Measurements from ENCODE around the gene GALP. TPM values are rescaled to one million over a fixed set of nuclear protein-coding genes. Genes with fewer than 3 reads are reported as not detected.
"Not testable (repeated sequence)": the region's sequence is repeated elsewhere in the genome, so short reads cannot be mapped to it uniquely, and the experiment has no call there.

Gene GALP
- total RNA-seq, 2 experiments from 2014 or later = not detected

GRCh38 chr19:56217039-56217949 lies 41.5 kb downstream of the GALP start:
- Mint-ChIP-seq H3K36me3 (ENCODE audit: low read depth) (no peaks in the 10 kb centered on the region), H3K4me3 (no peak overlapping the region), H3K4me1 (peaks cover 5% of the 10 kb centered on the region), H3K27me3 (peaks cover 5% of the 10 kb centered on the region), H3K27ac (no peak overlapping the region), H3K9me3 (no peaks in the 10 kb centered on the region)
- CTCF ChIA-PET = no interaction called here
- POLR2A ChIA-PET = no interaction called here
- no peak for DNase-seq

DNA sequence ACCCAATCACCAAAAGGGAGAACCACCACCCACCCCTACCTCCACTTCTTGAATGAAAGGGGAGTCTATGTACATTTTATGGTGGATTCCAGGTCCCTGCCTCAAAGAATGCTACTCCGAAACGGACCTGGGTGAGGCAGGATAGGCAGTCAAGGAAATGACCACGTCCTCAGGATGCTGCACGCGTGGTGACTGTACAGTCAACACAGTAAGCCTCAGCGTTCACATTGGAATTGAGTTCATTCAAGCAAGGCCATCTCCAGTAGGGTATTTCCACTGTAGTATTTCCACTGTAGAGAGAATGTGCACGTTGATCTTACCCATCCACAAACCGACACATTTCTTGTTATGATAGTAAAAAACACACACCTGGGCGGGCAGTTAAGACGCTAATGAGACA lies 43.2 kb downstream of the GALP start:
- Mint-ChIP-seq H3K27me3 (peaks cover 5% of the 10 kb centered on the region), H3K36me3 (ENCODE audit: low read depth) (no peaks in the 10 kb centered on the region), H3K4me3 (no peak overlapping the region), H3K9me3 (no peaks in the 10 kb centered on the region), H3K4me1 (peaks cover 5% of the 10 kb centered on the region), H3K27ac (no peak overlapping the region)
- DNase-seq = no peak
- POLR2A ChIA-PET = no interaction called here
- CTCF ChIA-PET = interaction anchor here (1.4 kb wide), 1 partner anchor 34 kb away, joined by 6 read pairs; no protein-coding TSS in a partner anchor

DNA sequence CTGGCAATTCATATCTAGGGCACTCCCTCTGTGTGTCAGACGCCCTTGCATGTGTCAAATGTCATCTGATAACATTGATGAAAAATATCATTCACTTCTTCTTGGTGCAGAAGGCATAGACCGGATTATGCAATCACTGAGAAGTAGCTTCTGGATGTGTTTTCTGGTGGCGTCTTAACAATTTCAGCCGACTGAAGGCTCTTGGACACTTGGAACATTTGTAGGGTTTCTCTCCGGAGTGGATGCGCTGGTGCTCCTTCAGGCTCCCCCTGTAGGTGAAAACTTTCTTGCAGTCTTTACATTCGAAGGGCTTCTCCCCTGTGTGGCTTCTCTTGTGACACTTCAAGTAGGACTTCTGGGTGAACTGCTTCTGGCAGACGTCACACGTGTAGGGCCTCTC lies 45.6 kb downstream of the GALP start:
- H3K9me3 Mint-ChIP-seq; H3K36me3 Mint-ChIP-seq (ENCODE audit: low read depth); H3K4me3 Mint-ChIP-seq; POLR2A ChIA-PET; H3K27ac Mint-ChIP-seq; H3K27me3 Mint-ChIP-seq; H3K4me1 Mint-ChIP-seq; DNase-seq: not testable (repeated sequence)
- CTCF ChIA-PET = interaction anchor here (0.9 kb wide), 1 partner anchor 32 kb away, joined by 3 read pairs; no protein-coding TSS in a partner anchor

GRCh38 chr19:56221851-56222250 lies 46.0 kb downstream of the GALP start:
- Mint-ChIP-seq H3K27me3 (peaks cover 5% of the 10 kb centered on the region), H3K9me3 (no peaks in the 10 kb centered on the region), H3K27ac (no peak overlapping the region), H3K4me1 (peaks cover 5% of the 10 kb centered on the region), H3K36me3 (ENCODE audit: low read depth) (no peaks in the 10 kb centered on the region), H3K4me3 (no peak overlapping the region)
- no peak for DNase-seq
- ChIA-PET CTCF (interaction anchor here (0.9 kb wide), 1 partner anchor 32 kb away, joined by 3 read pairs; no protein-coding TSS in a partner anchor), POLR2A (no interaction called here)

DNA sequence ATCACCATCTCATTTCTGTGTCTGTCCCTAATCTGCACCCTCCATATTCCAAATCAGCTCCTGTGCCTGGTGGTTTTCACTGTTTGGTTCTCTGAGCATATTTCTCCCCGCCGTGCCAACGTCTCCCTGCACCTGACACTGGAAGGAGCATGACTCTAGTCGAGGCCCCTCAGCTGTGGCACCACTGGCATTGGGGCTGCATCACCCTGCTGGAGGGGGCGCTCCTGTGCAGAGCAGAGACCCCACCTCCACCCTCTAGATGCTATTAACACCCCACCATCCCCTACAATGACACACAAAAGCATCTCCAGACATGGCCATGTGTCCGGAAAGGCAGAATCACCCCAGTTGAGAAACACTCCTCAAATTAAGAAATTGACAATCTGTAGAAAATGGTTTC lies 47.1 kb downstream of the GALP start:
- Mint-ChIP-seq H3K27me3 (peaks cover 2% of the 10 kb centered on the region), H3K4me3 (no peak overlapping the region), H3K36me3 (ENCODE audit: low read depth) (no peaks in the 10 kb centered on the region), H3K9me3 (no peaks in the 10 kb centered on the region), H3K4me1 (peaks cover 2% of the 10 kb centered on the region), H3K27ac (no peak overlapping the region)
- CTCF ChIA-PET = no interaction called here
- no peak for DNase-seq
- POLR2A ChIA-PET = no interaction called here

GRCh38 chr19:56223481-56223880 lies 47.7 kb downstream of the GALP start:
- Mint-ChIP-seq H3K4me1 (no peaks in the 10 kb centered on the region), H3K27ac (no peak overlapping the region), H3K36me3 (ENCODE audit: low read depth) (no peaks in the 10 kb centered on the region), H3K9me3 (no peaks in the 10 kb centered on the region), H3K27me3 (no peaks in the 10 kb centered on the region), H3K4me3 (no peak overlapping the region)
- ChIA-PET POLR2A (no interaction called here), CTCF (no interaction called here)
- no peak for DNase-seq

Other genes starting within 250 kb of the GALP start
- not detected for gene NLRP13, start 243.7 kb upstream of the GALP start, total RNA-seq
- gene NLRP8, start 228.2 kb upstream of the GALP start, total RNA-seq = not detected
- gene NLRP5, start 189.2 kb upstream of the GALP start, total RNA-seq = not detected
- 10 to 100 TPM; 30.0 to 31.1 TPM for gene ZNF787, start 54.7 kb upstream of the GALP start, total RNA-seq
- gene ZNF444, start 34.7 kb upstream of the GALP start, total RNA-seq = 10 to 100 TPM; 25.7 to 26.3 TPM
- not detected for gene ZSCAN5B, start 21.8 kb downstream of the GALP start, total RNA-seq
- not detected for gene ZSCAN5C, start 26.3 kb downstream of the GALP start, total RNA-seq
- 1 to 10 TPM; 1.4 to 2.9 TPM for gene EDDM13, start 96.7 kb downstream of the GALP start, total RNA-seq
- gene ZSCAN5A, start 138.8 kb downstream of the GALP start, total RNA-seq = 1 to 10 TPM; 6.2 to 6.7 TPM
- gene ZNF582, start 217.5 kb downstream of the GALP start, total RNA-seq = 1 to 10 TPM in 1 of 2 experiments, under 1 TPM in 1; 0.93 to 1.5 TPM
- 1 to 10 TPM; 3.9 to 4.1 TPM for gene ZNF583, start 228.3 kb downstream of the GALP start, total RNA-seq